Right atrium auricular region (tissue), 2 donors: ENCODE data around the gene PIP4K2A. TPM values are rescaled to one million over a fixed set of nuclear protein-coding genes. Genes with fewer than 3 reads are reported as not detected.

Experiments
- DNase-seq: peaks from one replicate; pipeline ENCODE4 v3.0.0-alpha.2; 2019; ENCODE audit warnings: low spot score
- H3K27ac ChIP-seq, 2 donors: fragments of 200-600 bp; sonication (generic); 1 replicate in 1 of 2; 2 replicates in 1 of 2; pipeline ENCODE4 v1.5.1; 2016 to 2019
- H3K27me3 ChIP-seq, 2 donors: fragments of 200-600 bp; sonication (generic); one replicate each; pipeline versions ENCODE4 v1.5.1 to v1.6.0; 2017 to 2019
- H3K36me3 ChIP-seq: fragments of 200-600 bp; sonication (generic); one replicate; pipeline ENCODE4 v1.5.1; 2016
- H3K4me1 ChIP-seq, 2 donors: fragments of 200-600 bp; sonication (generic); one replicate each; pipeline versions ENCODE4 v1.5.1 to v1.6.0; 2017 to 2019
- H3K4me3 ChIP-seq, 2 donors: fragments of 200-600 bp; sonication (generic); 1 replicate in 1 of 2; 2 replicates in 1 of 2; pipeline ENCODE4 v1.5.1; 2017 to 2019; ENCODE audit warnings: mild to moderate bottlenecking in 1 of 2, moderate library complexity in 1 of 2
- H3K9me3 ChIP-seq, 2 donors: fragments of 200-600 bp; sonication (generic); one replicate each; pipeline ENCODE4 v1.5.1; 2019
- CTCF ChIP-seq, 2 donors: fragments of 200-600 bp; sonication (generic); IDR thresholded peaks; one replicate each; pipeline ENCODE4 v1.5.1; 2019; ENCODE audit warnings: antibody characterized with exemption in 2 of 2
- total RNA-seq, 2 donors: library from RNA; depleted of rRNA; stranded (reverse); fragments of >200 nt; gene quantifications; one replicate each; pipeline ENCODE4 v1.1.0, GENCODE V29; 2016

PIP4K2A gene
- total RNA-seq, 2 donors from 2014 or later: 12.1 to 18.3 TPM

- TF ChIP-seq CTCF (IDR thresholded peaks at IDR 0.05): no peak
- peaks cover 0 to 44% of the 10 kb centered on the region in 2 donors for H3K4me1 ChIP-seq
- no peak overlapping the region for H3K4me3 ChIP-seq
- H3K36me3 ChIP-seq: no peaks in the 10 kb centered on the region
- peak overlapping the region in 1 of 2 donors; percentile 28 for H3K27ac ChIP-seq
- DNase-seq: no peak
- H3K9me3 ChIP-seq: no peaks in the 10 kb centered on the region
- no peaks in the 10 kb centered on the region for H3K27me3 ChIP-seq
Observed at GRCh38 chr10:22682237-22683139, 31.9 kb downstream of the PIP4K2A start.

GRCh38 chr10:22681783-22682183, 32.6 kb downstream of the PIP4K2A start:
- Histone ChIP-seq H3K9me3 (no peaks in the 10 kb centered on the region), H3K4me3 (no peak overlapping the region), H3K27ac (peak overlapping the region in 1 of 2 donors; percentile 28), H3K36me3 (no peaks in the 10 kb centered on the region), H3K4me1 (peaks cover 0 to 44% of the 10 kb centered on the region in 2 donors), H3K27me3 (no peaks in the 10 kb centered on the region)
- DNase-seq: no peak
- no peak for TF ChIP-seq CTCF (IDR thresholded peaks at IDR 0.05)

GRCh38 chr10:22681301-22681700, 33.1 kb downstream of the PIP4K2A start:
- TF ChIP-seq CTCF (IDR thresholded peaks at IDR 0.05): no peak
- no peaks in the 10 kb centered on the region for H3K27me3 ChIP-seq
- no peaks in the 10 kb centered on the region for H3K9me3 ChIP-seq
- H3K4me1 ChIP-seq: peaks cover 0 to 40% of the 10 kb centered on the region in 2 donors
- no peak overlapping the region for H3K4me3 ChIP-seq
- H3K27ac ChIP-seq: no peak overlapping the region
- no peak for DNase-seq
- no peaks in the 10 kb centered on the region for H3K36me3 ChIP-seq

GRCh38 chr10:22679608-22680007, 34.8 kb downstream of the PIP4K2A start:
- TF ChIP-seq CTCF (IDR thresholded peaks at IDR 0.05): no peak
- Histone ChIP-seq H3K27ac (no peak overlapping the region), H3K4me1 (peaks cover 0 to 41% of the 10 kb centered on the region in 2 donors), H3K4me3 (no peak overlapping the region), H3K9me3 (no peaks in the 10 kb centered on the region), H3K27me3 (no peaks in the 10 kb centered on the region), H3K36me3 (no peaks in the 10 kb centered on the region)
- no peak for DNase-seq

- no peaks in the 10 kb centered on the region for H3K27me3 ChIP-seq
- TF ChIP-seq CTCF (IDR thresholded peaks at IDR 0.05): no peak
- DNase-seq: no peak
- no peaks in the 10 kb centered on the region for H3K9me3 ChIP-seq
- no peaks in the 10 kb centered on the region for H3K36me3 ChIP-seq
- H3K27ac ChIP-seq: no peak overlapping the region
- H3K4me3 ChIP-seq: no peak overlapping the region
- peaks cover 0 to 35% of the 10 kb centered on the region in 2 donors for H3K4me1 ChIP-seq
Observed at GRCh38 chr10:22677333-22677732, 37.0 kb downstream of the PIP4K2A start.
